NCI-H1417 (cell line): ENCODE data around the gene KCNK13.
"Not testable (repeated sequence)": the region's sequence is repeated elsewhere in the genome, so short reads cannot be mapped to it uniquely, and the experiment has no call there.

Source experiments
- DNase-seq, 3 experiments: peaks; one replicate each; lab custom pipeline; 2025; lab: John Stamatoyannopoulos, UW

The KCNK13 gene

DNA sequence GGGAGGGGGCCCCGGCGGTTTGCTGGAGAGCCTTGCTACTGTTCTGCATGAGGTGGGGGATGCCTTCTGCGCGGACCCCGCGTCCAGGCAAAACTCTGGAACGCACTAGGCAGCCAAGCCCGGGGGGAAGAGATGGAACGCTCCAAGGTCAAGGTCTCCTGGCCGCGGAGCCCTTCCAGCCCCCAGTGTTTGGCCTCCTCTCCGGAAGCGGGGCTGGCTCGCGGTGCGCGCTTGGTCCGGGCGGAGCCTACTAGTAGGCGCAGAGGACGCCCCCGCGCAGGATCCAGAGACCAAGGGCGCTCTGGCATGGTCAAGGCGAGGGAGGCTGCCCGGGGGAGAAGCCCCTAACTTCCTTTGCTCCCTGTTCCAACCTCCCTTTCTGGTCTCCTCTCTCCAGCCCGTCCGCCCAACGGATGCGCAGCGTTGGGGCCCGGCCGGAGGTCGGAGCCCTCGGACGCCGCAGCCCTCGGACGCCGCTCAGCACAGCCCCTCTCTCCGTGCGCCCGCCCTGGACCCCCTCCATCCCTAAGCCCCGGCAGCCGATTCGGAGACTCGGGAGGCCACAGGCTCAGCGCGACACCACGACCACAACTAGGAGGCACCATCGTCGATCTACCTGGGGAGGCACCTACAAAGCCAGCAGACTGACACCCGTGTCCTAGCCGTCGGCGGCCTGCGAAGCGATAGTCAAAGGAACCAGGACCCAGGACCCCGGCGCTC lies 669 bp upstream of the KCNK13 start:
- peak in 2 of 3 experiments; percentile 56 to 77 for DNase-seq

GRCh38 chr14:90062127-90062794 lies 467 bp downstream of the KCNK13 start:
- peak in 2 of 3 experiments; percentile 92 to 95 for DNase-seq

DNA sequence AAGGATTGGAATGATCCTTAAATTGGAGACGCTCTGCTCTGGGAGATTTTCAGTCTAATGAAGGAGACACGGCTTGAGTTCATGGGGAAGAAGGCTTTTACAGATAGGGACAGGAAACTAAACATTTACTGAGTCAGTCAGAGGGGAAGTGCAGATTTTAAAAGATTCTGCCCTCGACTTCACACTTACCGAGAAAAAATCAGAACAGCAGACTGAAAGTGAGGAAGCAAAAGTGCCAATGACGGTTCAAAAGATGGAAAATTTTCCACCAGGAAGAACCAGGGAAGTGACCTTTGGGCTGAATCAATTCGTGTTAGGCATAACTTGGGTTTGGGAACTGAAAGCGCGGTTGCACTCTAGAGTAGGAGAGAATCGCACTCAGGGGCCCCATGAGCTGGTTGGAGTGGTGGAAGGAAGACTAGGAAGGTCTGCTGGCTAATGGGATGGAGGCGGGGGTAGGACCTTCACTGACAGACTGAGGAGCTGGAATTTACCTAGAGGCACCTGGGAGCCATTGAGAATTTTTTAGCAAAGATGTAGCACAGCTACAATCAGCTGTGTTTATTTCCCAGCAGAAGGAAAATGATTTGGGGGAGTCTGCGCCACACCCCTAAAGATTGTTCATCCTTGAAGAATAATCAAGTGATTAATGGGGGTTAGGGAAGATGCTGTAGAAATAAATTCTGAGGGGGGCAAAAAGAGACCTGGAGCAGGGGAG lies 1.2 kb downstream of the KCNK13 start:
- DNase-seq, result no peak

DNA sequence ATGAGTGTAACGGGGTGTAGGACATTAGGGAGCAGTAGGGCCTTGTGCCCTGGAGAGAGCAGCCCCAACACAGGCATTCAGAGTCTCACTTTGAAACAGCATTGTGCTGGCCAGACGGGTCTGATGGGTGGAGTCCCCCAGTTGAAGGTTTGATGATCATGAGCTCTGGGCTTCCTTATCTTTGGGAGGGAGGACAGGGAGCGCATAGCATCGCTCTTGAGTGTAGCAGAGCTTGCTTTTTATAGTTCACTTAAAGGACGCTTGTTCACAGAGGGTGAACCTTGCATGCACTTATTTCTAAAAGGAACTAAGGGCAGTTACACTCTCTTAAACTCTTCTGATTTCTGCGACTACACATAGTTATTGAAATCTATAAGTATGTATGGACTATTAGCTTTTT lies 10.6 kb downstream of the KCNK13 start:
- DNase-seq, result no peak

- no peak for DNase-seq
These were observed 17.8 kb downstream of the KCNK13 start for GRCh38 chr14:90079576-90079975.

DNA sequence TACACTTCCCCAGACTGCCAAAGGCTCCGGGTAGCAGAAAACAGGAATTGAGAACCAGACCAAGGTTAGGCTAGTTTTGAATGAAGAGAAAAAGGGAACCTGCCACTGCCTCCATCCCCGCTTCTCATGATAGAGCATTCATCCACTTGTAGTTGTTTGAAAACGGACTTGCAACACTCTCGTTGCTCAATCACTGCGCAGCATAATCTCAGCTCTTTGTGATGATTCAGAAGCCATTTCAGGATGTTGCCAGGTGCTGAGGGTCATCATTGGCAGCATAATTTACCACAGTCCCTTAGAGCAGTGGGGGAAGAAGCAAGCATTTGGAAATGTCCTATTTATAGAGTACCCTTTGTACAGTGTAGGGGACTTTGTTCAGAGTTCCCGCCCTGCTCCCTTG lies 25.6 kb downstream of the KCNK13 start:
- DNase-seq, result peak in 1 of 3 experiments; percentile 19

GRCh38 chr14:90088176-90088575 lies 26.4 kb downstream of the KCNK13 start:
- DNase-seq, result no peak

DNA sequence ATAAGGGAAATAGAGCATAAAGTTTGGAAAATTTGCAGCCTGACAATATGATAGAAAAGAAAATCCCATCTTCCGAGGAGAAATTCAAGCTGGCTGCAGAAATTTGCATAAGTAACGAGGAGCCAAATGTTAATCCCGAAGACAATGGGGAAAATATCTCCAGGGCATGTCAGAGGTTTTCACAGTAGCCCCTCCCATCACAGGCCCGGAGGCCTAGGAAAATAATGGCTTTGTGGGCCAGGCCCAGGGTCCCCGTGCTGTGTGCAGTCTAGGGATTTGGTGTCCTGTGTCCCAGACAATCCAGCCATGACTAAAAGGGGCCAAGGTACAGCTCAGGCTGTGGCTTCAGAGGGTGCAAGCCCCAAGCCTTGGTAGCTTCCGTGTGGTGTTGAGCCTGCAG lies 27.7 kb downstream of the KCNK13 start:
- not testable (repeated sequence) for DNase-seq

DNA sequence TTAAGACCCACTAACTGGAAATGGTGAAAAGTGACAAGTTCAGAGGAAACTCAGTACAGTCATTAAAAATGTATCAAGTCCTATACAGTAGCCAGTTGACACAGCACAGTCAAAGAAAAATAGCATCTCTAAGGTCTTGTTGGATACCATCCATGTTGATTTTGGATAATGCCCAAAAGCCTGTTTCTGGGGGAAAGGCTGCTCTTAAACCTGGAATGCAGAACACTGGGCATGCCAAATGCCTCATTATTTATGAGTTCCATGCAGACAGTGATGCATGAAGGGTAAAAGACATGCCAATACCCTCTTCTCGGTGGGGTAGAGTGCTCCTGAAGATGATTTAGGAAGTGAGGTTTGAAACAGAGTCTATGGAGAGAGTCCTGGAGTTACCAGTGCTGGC lies 29.6 kb downstream of the KCNK13 start:
- DNase-seq, result no peak

DNA sequence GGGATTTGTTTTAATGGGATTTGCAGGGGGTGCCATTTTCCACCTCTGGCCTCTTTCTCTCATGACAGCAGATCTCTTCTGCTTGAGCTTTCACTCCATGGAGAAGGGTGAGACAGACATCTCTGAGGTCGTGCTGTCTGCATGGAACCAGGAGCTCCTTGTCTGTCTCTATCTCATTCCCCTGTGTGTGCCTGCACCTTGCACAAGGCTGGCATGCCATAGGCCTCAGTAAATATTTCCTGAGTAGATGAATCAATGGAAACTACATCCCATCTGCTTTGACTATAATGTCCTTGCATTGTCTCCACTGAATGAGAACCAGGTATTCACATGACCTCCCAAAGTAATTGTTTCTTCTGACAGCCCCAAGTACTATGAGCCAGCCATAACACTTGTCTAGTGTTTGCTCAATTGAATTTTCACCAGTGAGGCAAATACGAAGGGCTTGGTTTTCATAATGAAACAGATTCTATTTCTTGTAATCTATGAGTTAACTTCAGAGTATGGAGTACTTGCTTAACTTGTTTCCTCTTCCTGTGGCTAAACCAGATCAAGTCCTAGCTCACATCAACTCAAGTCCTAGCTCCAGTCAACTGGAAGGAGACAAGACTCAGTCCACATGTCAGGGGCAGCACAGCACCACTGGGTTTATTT lies 32.3 kb downstream of the KCNK13 start:
- peak in 1 of 3 experiments; percentile 8 for DNase-seq

DNA sequence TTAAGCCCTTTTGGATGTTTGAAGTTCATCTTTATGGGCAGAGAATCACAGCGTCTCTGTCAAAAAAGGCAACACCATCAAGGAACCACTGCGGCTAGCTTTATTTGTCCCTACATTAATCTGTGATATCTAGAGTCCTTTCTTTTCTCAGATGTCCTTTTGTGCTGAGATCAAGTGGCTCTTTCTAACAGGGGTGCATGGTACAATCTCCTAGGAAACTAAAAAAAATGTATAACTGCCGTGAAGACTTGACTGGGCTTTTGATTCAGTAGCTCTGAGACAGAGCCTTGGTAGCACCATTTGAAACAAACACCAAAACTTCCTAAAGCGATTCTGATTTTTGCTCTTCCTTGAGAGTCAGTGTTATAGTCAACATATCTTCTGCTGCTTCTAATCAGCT lies 33.3 kb downstream of the KCNK13 start:
- DNase-seq, result no peak

DNA sequence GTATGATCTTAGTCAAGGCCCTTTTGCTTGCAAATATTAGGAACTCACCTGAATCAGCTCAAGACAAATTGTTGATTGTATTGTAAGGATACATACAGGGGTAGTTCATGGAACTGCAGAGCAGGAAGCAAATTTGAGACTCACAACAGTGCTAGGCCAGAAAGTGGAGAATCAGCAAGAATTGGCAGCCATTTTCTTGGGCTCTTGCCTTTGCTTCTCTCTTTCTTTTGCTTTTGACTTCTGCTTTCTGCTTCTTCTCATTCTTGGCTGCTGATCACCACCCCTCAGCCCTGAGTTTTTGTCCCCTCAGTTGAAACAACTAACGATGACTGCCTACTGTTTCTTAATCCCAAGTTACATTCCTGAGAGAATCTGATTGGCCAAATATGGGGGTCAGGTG lies 34.8 kb downstream of the KCNK13 start:
- no peak for DNase-seq

DNA sequence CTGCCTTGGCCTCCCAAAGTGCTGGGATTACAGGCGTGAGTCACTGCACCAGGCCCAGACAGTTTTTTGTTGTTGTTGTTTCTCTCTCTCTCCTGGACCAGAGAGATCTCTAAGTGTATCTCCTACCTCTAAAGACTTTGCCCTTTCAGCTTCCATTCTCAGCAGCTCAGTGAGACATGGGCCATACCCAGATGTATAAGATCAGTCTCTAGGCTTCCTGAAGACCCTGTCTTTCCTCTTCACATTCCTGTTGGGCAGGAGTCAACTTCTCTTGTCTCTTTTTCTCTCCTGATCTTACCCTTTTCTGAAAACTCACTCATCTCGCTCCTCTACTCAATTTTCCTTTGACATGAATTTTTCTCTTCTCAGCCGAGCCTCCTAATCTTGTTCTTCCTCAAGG lies 42.0 kb downstream of the KCNK13 start:
- DNase-seq, result no peak

DNA sequence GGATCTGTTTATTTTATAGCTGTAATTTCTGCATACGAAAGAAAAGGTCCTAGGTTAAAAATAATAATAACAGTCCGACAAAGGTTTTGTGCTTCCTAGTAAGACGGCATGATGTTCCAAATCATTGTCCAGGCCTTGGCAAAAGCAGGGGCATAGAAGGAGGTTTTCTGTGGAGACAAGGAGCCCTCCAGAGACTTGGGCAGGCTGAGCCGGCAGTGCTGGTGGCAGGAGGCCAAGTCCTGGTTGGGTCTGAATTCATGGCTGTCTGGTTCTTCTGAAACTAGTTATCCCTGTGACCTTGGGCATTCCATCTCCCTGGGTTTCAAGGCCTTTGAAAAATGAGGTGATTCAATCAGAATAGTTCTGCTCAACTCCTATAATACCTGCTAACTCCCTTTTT lies 44.0 kb downstream of the KCNK13 start:
- DNase-seq, result no peak

- DNase-seq, result no peak
These were observed 46.0 kb downstream of the KCNK13 start for GRCh38 chr14:90107789-90108188.

- peak in 2 of 3 experiments; percentile 8 to 39 for DNase-seq
These were observed 48.1 kb downstream of the KCNK13 start for GRCh38 chr14:90109858-90110257.

GRCh38 chr14:90111895-90112534 lies 50.2 kb downstream of the KCNK13 start:
- DNase-seq, result no peak

DNA sequence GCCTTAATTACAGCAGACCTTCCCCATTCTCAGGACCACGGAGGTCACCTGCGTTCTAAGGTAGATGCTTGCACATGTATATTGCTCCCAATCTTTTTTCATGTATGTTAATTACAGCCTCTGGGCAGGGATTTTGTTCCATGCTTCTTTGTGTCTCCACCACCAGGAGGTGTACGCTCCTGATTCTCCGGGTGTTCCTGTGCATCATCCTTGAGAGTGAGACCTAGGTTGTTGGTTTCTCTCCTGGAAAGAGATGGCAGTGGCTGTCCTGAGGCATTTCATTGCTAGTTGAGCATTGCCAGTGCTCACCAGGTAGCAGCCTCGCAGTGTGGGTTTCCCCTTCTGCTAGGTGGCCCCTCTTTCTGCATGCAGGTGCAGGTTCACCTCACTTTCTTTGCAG lies 52.8 kb downstream of the KCNK13 start:
- DNase-seq, result peak in 2 of 3 experiments; percentile 7 to 34

DNA sequence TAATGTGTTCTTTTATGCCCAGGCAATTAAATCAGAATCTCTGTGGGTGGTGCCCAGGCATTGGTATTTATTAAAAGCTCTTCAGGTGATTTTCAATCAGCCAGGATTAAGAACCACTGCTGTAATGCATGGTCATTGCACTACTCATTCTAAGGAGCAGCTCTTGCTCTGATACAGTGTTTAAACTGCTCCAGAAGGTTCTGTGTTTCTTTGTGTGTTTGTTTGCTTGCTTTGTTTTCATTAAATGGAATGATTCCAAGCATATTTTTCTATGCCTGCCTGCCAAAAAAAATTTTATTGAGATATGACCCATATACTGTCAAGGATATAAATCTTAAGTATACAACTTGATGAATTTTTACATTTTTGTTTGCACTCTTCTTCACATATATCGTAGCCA lies 54.0 kb downstream of the KCNK13 start:
- DNase-seq, result peak in 2 of 3 experiments; percentile 43 to 85

- no peak for DNase-seq
These were observed 54.6 kb downstream of the KCNK13 start for GRCh38 chr14:90116444-90116843.

- DNase-seq, result no peak
These were observed 56.2 kb downstream of the KCNK13 start for GRCh38 chr14:90118027-90118426.

DNA sequence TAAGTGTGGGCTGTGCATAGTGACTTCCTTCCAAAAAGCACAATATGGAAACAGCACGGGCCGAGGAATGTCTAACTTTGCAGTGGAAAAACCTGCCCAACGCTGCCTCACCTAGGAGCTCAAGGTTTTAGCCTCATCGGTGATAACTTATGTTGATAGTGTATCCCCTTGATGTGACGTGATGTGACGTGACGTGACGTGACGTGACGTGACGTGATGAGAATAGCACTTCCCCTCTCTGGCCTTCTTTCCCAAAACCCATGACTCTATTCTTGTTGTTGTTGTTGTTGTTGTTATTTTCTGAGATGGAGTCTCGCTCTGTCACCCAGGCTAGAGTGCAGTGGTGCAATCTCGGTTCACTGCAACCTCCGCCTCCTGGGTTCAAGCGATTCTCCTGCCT lies 64.5 kb downstream of the KCNK13 start:
- DNase-seq, result no peak
